K562 (cell line): ENCODE results near the gene GLIS1. TPM values are rescaled to one million over a fixed set of nuclear protein-coding genes. Genes with fewer than 3 reads are reported as not detected.

Source experiments
- ATAC-seq: fragments of 200-7000 bp; cut with Tn5 transposase; 3 replicates; pipeline ENCODE4 v1.9.1; 2020; ENCODE audit warnings: moderate library complexity
- BruUV-seq: library from RNA; stranded (reverse); fragments of 400-500 nt; replicated peaks from 2 replicates; lab custom pipeline; 2021; lab: Mats Ljungman, UMichigan
- CTCF ChIA-PET: fragments of 300-600 bp; formaldehyde crosslinking; extraction: SDS; loops from one replicate; lab custom pipeline; 2021; ENCODE audit warnings: low intra/inter-chr PET ratio; lab: Yijun Ruan, JAX
- POLR2A ChIA-PET: fragments of 300-600, 350-650 bp; sonication (Branson Sonifier 250); formaldehyde crosslinking; extraction: SDS; loops from one replicate; lab custom pipeline; 2021; ENCODE audit warnings: antibody characterized with exemption, inconsistent platforms; lab: Yijun Ruan, JAX
- DNase-seq, 4 experiments: peaks; one replicate each; pipeline versions ENCODE4 v3.0.0 to v3.0.0-alpha.2; 2011 to 2018; ENCODE audit warnings: low spot score in 3 of 4, mixed read lengths in 3 of 4; ENCODE audit errors: extremely low read depth in 1 of 4
- FAIRE-seq: peaks from 2 replicates; lab custom pipeline; 2011; peaks lifted over from hg19 to GRCh38; lab: Jason Lieb, UNC
- H2AFZ ChIP-seq: 2 replicates; pipeline ENCODE4 v1.6.0; 2011; ENCODE audit warnings: low read depth, low read length, control low read depth, inconsistent platforms
- H3K27ac ChIP-seq: fragments of 200-600 bp; 3 replicates; pipeline ENCODE4 v1.8.0; 2011; ENCODE audit warnings: low read depth, mild to moderate bottlenecking, control low read depth, inconsistent platforms, low read length, moderate library complexity, mixed read lengths; ENCODE audit errors: extremely low read depth
- H3K27me3 ChIP-seq, 2 experiments: fragments of 300-600 bp in 1 of 2; 2 replicates in 1 of 2; 3 replicates in 1 of 2; pipeline versions ENCODE4 v1.6.0 to v1.8.0; 2011; ENCODE audit warnings: inconsistent platforms in 2 of 2, low read length in 2 of 2, mild to moderate bottlenecking in 1 of 2, mixed read lengths in 1 of 2, moderate library complexity in 1 of 2; ENCODE audit not compliant: control insufficient read depth in 2 of 2, insufficient read depth in 2 of 2
- H3K36me3 ChIP-seq: fragments of 300-600 bp; 3 replicates; pipeline ENCODE4 v1.8.0; 2011; ENCODE audit warnings: mild to moderate bottlenecking, low read length, inconsistent platforms; ENCODE audit not compliant: control insufficient read depth, insufficient read depth
- H3K4me1 ChIP-seq, 2 experiments: fragments of 200-600 bp in 1 of 2; replicated peaks in 1 of 2; 2 replicates in 1 of 2; 3 replicates in 1 of 2; pipeline versions ENCODE4 v1.5.1 to v1.8.0; 2011; ENCODE audit warnings: inconsistent platforms in 2 of 2, low read length in 2 of 2, mild to moderate bottlenecking in 1 of 2, mixed read lengths in 1 of 2, moderate library complexity in 1 of 2; ENCODE audit not compliant: control insufficient read depth in 2 of 2, insufficient read depth in 2 of 2
- H3K4me2 ChIP-seq: 2 replicates; pipeline ENCODE4 v1.6.1; 2011; ENCODE audit warnings: low read length, control low read depth, inconsistent platforms, mixed read lengths; ENCODE audit not compliant: insufficient read depth
- H3K4me3 ChIP-seq: fragments of 200-600 bp; sonication (generic), shearing (Covaris generic); 2 replicates; pipeline ENCODE4 v1.5.1; 2016; ENCODE audit warnings: control low read depth, inconsistent platforms
- H3K79me2 ChIP-seq: fragments of 200-600 bp; 3 replicates; pipeline ENCODE4 v1.8.0; 2011; ENCODE audit warnings: low read length, inconsistent platforms; ENCODE audit not compliant: control insufficient read depth, insufficient read depth
- H3K9ac ChIP-seq, 2 experiments: 2 replicates each; pipeline versions ENCODE4 v1.6.0 to v1.6.1; 2011; ENCODE audit warnings: low read depth in 2 of 2, low read length in 2 of 2, control low read depth in 1 of 2, inconsistent platforms in 1 of 2, mild to moderate bottlenecking in 1 of 2, mixed read lengths in 1 of 2; ENCODE audit not compliant: insufficient read depth in 1 of 2
- H3K9me1 ChIP-seq: one replicate; pipeline ENCODE4 v1.6.0; 2011; ENCODE audit warnings: inconsistent platforms, mild to moderate bottlenecking, low read length, moderate library complexity; ENCODE audit not compliant: control insufficient read depth, insufficient read depth
- H3K9me3 ChIP-seq: replicated peaks from 2 replicates; pipeline ENCODE4 v1.5.1; 2011; ENCODE audit warnings: low read depth, low read length, inconsistent platforms; ENCODE audit not compliant: control insufficient read depth, insufficient read depth
- H4K20me1 ChIP-seq: replicated peaks from 2 replicates; pipeline ENCODE4 v1.6.1; 2011; ENCODE audit warnings: low read length, inconsistent platforms, mixed read lengths; ENCODE audit not compliant: control insufficient read depth, insufficient read depth
- DPF2 ChIP-seq: fragments of 450-650 bp; IDR thresholded peaks from 2 replicates; pipeline ENCODE4 v1.6.1; 2016
- FOXJ3 ChIP-seq: sonication (generic); formaldehyde crosslinking; IDR thresholded peaks from 2 replicates; pipeline ENCODE4 v1.4.0; 2020; ENCODE audit warnings: mild to moderate bottlenecking, missing genetic modification reagents
- HNRNPUL1 ChIP-seq: fragments of 200-400 bp; formaldehyde crosslinking; IDR thresholded peaks from 2 replicates; pipeline ENCODE4 v1.6.1; 2017; ENCODE audit warnings: low read length
- TAL1 ChIP-seq: fragments of 450-650 bp; IDR thresholded peaks from 2 replicates; pipeline ENCODE4 v1.6.1; 2016; ENCODE audit warnings: mild to moderate bottlenecking
- TCFL5 ChIP-seq: fragments of 250-450 bp; sonication (Bioruptor Pico); conservative IDR thresholded peaks from 2 replicates; pipeline ENCODE4 v1.6.1; 2021; ENCODE audit warnings: mild to moderate bottlenecking, moderate library complexity, matching md5 sums
- TGIF2 ChIP-seq: sonication (generic); formaldehyde crosslinking; IDR thresholded peaks from 2 replicates; pipeline ENCODE4 v1.8.1; 2022; ENCODE audit warnings: mild to moderate bottlenecking, missing genetic modification reagents, moderate library complexity
- ZNF444 ChIP-seq: fragments of 250-450 bp; sonication (Bioruptor Pico); IDR thresholded peaks from 2 replicates; pipeline ENCODE4 v1.4.0; 2020; ENCODE audit warnings: mild to moderate bottlenecking, moderate library complexity
- ZNF830 ChIP-seq: fragments of 250-450 bp; sonication (Bioruptor Pico); IDR thresholded peaks from 2 replicates; pipeline ENCODE4 v1.5.0; 2021; ENCODE audit warnings: mild to moderate bottlenecking
- WGBS: fragments of 100-300 bp; shearing (Covaris generic); methylation state at CpG from one replicate; pipeline ENCODE4 v1.1.6; 2016; ENCODE audit warnings: low coverage, mixed read lengths; ENCODE audit not compliant: insufficient coverage; ENCODE audit errors: missing lambda C conversion rate; 5-methylcytosine and 5-hydroxymethylcytosine counted together
- in situ Hi-C: fragments of 300-500 bp; cut with MboI; formaldehyde crosslinking; loops from 4 replicates; pipeline ENCODE4 v1.15.0; 2018; ENCODE audit warnings: inconsistent platforms, mixed read lengths
- intact Hi-C: fragments of 100-400 bp; cut with micrococcal nuclease; formaldehyde crosslinking; loops from 2 replicates; pipeline ENCODE4 v1.14.2; 2022
- polyA plus RNA-seq, 8 experiments: library from polyadenylated mRNA; depleted of rRNA in 4 of 8; stranded (reverse) in 5 of 8; unstranded in 3 of 8; fragments of >200 nt; fragmentation: Nextera tagmentation in 2 of 8; fragmentation: Illumina TruSeq in 1 of 8; extraction: Ambion mirVana in 2 of 8; extraction: Trizol in 1 of 8; gene quantifications; 2 replicates each; pipeline versions ENCODE4 v1.2.1 to v1.2.3, GENCODE V29; 2011 to 2014; ENCODE audit warnings: inconsistent platforms in 1 of 8, missing spikeins in 1 of 8
- total RNA-seq, 7 experiments: library from RNA; depleted of rRNA in 6 of 7; stranded (reverse); fragments of >200 nt in 6 of 7; fragmentation: Illumina TruSeq in 2 of 7; extraction: Trizol in 2 of 7; gene quantifications; 2 replicates each; pipeline versions ENCODE4 v1.2.1 to v1.2.3, GENCODE V29; 2011 to 2021; ENCODE audit warnings: low replicate concordance in 1 of 7
- TF ChIP-seq, protein P1 (sequence below): IDR thresholded peaks from 2 replicates; pipeline ENCODE4 v1.6.1; 2011; ENCODE audit warnings: borderline replicate concordance, low read depth, mild to moderate bottlenecking, moderate library complexity, low read length; ENCODE audit not compliant: insufficient read depth, poor library complexity, severe bottlenecking
- TF ChIP-seq, protein P2 (sequence below), 3 experiments: IDR thresholded peaks in 2 of 3; conservative IDR thresholded peaks in 1 of 3; 2 replicates each; pipeline ENCODE4 v1.5.1; 2011 to 2012; ENCODE audit warnings: low read length in 3 of 3, mild to moderate bottlenecking in 3 of 3, control low read depth in 2 of 3, improper control_type of control experiment in 1 of 3, inconsistent platforms in 1 of 3, low read depth in 1 of 3, mixed read lengths in 1 of 3, moderate library complexity in 1 of 3; ENCODE audit not compliant: insufficient read depth in 2 of 3
- TF ChIP-seq, protein P3 (sequence below): fragments of 450-650 bp; IDR thresholded peaks from 2 replicates; pipeline ENCODE4 v1.6.1; 2017; ENCODE audit warnings: antibody characterized with exemption, mild to moderate bottlenecking

GLIS1 gene
- total and polyA plus RNA-seq, 9 of the 15 experiments (the other 6 are each of a cell fraction or from before 2014, with no cell fraction given) = not detected

DNA sequence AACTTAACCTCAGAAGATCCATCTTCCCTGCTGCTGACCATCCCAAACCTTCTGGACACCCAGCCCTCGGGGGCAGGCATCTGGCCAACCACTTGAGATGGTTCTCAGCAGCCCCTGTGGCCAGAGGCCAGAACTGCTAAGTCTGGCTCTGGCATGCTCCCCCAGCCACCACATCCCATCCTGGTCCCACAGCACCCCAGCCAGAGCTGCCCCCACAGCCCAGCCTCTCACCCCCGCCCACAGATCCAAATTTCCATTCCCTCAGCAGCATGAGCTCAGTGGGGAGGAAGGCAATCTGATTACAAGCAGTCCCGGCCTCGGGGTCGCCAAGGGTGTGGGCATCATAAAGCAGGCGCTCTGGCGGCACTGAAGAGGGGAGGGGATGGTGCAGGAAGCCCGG lies 45.6 kb downstream of the GLIS1 start (continued):
- TF ChIP-seq, protein P1, sequence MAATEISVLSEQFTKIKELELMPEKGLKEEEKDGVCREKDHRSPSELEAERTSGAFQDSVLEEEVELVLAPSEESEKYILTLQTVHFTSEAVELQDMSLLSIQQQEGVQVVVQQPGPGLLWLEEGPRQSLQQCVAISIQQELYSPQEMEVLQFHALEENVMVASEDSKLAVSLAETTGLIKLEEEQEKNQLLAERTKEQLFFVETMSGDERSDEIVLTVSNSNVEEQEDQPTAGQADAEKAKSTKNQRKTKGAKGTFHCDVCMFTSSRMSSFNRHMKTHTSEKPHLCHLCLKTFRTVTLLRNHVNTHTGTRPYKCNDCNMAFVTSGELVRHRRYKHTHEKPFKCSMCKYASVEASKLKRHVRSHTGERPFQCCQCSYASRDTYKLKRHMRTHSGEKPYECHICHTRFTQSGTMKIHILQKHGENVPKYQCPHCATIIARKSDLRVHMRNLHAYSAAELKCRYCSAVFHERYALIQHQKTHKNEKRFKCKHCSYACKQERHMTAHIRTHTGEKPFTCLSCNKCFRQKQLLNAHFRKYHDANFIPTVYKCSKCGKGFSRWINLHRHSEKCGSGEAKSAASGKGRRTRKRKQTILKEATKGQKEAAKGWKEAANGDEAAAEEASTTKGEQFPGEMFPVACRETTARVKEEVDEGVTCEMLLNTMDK = no peak
- TF ChIP-seq TAL1 (no peak), DPF2 (no peak), TCFL5 (CRISPR knock-in tag) (no peak)
- TF ChIP-seq, protein P2, sequence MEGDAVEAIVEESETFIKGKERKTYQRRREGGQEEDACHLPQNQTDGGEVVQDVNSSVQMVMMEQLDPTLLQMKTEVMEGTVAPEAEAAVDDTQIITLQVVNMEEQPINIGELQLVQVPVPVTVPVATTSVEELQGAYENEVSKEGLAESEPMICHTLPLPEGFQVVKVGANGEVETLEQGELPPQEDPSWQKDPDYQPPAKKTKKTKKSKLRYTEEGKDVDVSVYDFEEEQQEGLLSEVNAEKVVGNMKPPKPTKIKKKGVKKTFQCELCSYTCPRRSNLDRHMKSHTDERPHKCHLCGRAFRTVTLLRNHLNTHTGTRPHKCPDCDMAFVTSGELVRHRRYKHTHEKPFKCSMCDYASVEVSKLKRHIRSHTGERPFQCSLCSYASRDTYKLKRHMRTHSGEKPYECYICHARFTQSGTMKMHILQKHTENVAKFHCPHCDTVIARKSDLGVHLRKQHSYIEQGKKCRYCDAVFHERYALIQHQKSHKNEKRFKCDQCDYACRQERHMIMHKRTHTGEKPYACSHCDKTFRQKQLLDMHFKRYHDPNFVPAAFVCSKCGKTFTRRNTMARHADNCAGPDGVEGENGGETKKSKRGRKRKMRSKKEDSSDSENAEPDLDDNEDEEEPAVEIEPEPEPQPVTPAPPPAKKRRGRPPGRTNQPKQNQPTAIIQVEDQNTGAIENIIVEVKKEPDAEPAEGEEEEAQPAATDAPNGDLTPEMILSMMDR (IDR thresholded peaks at IDR 0.05 in 2 of 3, conservative IDR thresholded peaks at IDR 0.05 in 1 of 3; ENCODE audit: insufficient read depth in 2 of 3, low read depth in 1 of 3, low read length in 3 of 3) = no peak

DNA sequence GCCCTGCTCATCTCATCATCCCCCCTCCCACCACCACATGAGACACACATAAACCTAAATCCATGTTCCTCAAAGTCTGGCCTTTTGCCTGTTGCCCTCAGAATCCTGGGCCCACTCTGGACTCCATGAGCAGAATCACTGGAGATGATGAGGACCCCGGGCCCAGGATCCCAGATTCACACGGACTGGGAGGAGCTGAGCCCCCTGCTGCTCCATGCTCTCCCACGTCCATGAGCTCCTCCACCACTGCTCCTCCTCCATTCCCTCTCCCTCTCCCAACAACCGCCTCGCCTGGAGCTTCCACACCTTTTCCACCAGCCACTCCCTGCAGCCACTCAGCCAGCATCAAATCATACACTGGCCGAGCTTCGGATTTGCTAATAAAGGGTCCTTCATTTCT lies 47.6 kb downstream of the GLIS1 start:
- BruUV-seq = no TSS peak
- no peak overlapping the region for H3K4me2 ChIP-seq
- H3K36me3 ChIP-seq = no peaks in the 10 kb centered on the region
- no peak for ATAC-seq
- H3K27me3 ChIP-seq = peaks cover 67 to 93% of the 10 kb centered on the region in 2 experiments
- WGBS = 1% methylated on average over 7 of the region's 7 CpGs
- H3K27ac ChIP-seq = no peak overlapping the region
- in situ Hi-C loops = no loop called here
- no peak for DNase-seq
- no peak overlapping the region for H2AFZ ChIP-seq
- ChIA-PET CTCF (no interaction called here), POLR2A (interaction anchor here (0.7 to 1.4 kb wide), 2 partner anchors 9 to 22 kb away, joined by 3 read pairs; no protein-coding TSS in a partner anchor)
- no peak for FAIRE-seq
- intact Hi-C loops = no loop called here
- peaks cover 2 to 18% of the 10 kb centered on the region in 2 experiments; a peak in 2 of 5 replicates for H3K4me1 ChIP-seq
- H3K9me3 ChIP-seq = no peaks in the 10 kb centered on the region
- H3K4me3 ChIP-seq = no peak overlapping the region
- H3K9ac ChIP-seq = no peak overlapping the region
- peaks cover 24% of the 10 kb centered on the region for H4K20me1 ChIP-seq
- no peaks in the 10 kb centered on the region for H3K9me1 ChIP-seq
- H3K79me2 ChIP-seq = no peaks in the 10 kb centered on the region
- TF ChIP-seq TGIF2 (CRISPR knock-in tag) = no peak
- TF ChIP-seq ZNF444 (CRISPR knock-in tag) = no peak
- no peak for TF ChIP-seq HNRNPUL1
- TF ChIP-seq, protein P3, sequence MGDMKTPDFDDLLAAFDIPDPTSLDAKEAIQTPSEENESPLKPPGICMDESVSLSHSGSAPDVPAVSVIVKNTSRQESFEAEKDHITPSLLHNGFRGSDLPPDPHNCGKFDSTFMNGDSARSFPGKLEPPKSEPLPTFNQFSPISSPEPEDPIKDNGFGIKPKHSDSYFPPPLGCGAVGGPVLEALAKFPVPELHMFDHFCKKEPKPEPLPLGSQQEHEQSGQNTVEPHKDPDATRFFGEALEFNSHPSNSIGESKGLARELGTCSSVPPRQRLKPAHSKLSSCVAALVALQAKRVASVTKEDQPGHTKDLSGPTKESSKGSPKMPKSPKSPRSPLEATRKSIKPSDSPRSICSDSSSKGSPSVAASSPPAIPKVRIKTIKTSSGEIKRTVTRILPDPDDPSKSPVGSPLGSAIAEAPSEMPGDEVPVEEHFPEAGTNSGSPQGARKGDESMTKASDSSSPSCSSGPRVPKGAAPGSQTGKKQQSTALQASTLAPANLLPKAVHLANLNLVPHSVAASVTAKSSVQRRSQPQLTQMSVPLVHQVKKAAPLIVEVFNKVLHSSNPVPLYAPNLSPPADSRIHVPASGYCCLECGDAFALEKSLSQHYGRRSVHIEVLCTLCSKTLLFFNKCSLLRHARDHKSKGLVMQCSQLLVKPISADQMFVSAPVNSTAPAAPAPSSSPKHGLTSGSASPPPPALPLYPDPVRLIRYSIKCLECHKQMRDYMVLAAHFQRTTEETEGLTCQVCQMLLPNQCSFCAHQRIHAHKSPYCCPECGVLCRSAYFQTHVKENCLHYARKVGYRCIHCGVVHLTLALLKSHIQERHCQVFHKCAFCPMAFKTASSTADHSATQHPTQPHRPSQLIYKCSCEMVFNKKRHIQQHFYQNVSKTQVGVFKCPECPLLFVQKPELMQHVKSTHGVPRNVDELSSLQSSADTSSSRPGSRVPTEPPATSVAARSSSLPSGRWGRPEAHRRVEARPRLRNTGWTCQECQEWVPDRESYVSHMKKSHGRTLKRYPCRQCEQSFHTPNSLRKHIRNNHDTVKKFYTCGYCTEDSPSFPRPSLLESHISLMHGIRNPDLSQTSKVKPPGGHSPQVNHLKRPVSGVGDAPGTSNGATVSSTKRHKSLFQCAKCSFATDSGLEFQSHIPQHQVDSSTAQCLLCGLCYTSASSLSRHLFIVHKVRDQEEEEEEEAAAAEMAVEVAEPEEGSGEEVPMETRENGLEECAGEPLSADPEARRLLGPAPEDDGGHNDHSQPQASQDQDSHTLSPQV = no peak
- no peak for TF ChIP-seq ZNF830 (CRISPR knock-in tag)
- TF ChIP-seq FOXJ3 (CRISPR knock-in tag) = no peak
